ENCODE results near the gene AMMECR1. TPM values are rescaled to one million over a fixed set of nuclear protein-coding genes. Genes with fewer than 3 reads are reported as not detected.

The AMMECR1 gene
- total RNA-seq, 2 experiments from 2014 or later: 8.0 to 8.9 TPM

DNA sequence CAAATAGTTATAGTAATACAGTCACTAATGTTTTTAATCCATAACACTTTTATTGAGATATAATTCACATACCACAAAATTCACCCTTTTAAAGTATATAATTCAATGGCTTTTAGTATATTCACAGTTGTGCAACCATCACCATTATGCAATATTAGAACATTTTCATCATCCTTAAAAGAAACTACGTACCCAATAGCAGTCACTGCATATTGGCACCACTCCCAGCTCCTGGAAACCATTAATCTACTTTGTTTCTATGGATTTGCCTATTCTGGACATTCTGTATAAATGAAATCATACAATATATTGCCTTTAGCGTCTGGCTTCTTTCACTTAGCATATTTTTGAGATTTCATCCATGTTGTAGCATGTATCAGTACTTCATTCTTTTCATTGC lies 99.3 kb downstream of the AMMECR1 start:
- intact Hi-C loops (cut with micrococcal nuclease): no loop called here
- CTCF ChIA-PET: interaction anchor here (0.7 to 1.4 kb wide), 2 partner anchors 72 to 195 kb away, joined by 3 to 4 read pairs; no protein-coding TSS in a partner anchor
- no peak overlapping the region for H3K4me3 Mint-ChIP-seq
- no peak for DNase-seq
- no peaks in the 10 kb centered on the region for H3K9me3 Mint-ChIP-seq
- no peaks in the 10 kb centered on the region for H3K27me3 Mint-ChIP-seq
- POLR2A ChIA-PET: no interaction called here
- H3K4me1 Mint-ChIP-seq (ENCODE audit: low read depth): peaks cover 29% of the 10 kb centered on the region
- peaks cover 2% of the 10 kb centered on the region for H3K36me3 Mint-ChIP-seq
- H3K27ac Mint-ChIP-seq: no peak overlapping the region

DNA sequence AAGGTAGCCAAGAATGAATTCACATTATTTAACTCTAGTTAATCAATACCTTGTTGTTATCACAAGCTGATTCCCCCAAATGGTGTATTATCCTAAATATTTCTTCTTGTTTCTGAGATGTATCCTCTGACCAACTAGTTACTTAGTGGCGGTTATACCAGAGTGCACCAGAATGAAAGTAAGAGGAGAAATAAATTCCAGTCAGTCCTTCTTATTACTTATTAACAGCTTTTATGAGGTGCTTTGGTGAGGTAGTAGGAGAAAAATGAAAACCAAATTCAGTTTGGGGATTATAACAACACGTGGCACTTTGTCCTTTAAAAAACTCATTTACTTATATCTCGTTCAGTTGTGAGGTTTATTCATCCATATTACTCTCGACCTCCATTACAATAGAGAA lies 101.9 kb downstream of the AMMECR1 start:
- Mint-ChIP-seq H3K36me3 (peaks cover 2% of the 10 kb centered on the region), H3K27me3 (no peaks in the 10 kb centered on the region), H3K27ac (no peak overlapping the region), H3K9me3 (no peaks in the 10 kb centered on the region), H3K4me3 (no peak overlapping the region), H3K4me1 (ENCODE audit: low read depth) (peaks cover 24% of the 10 kb centered on the region)
- no peak for DNase-seq
- ChIA-PET CTCF (interaction anchor here (1.1 kb wide), 1 partner anchor 192 kb away, joined by 3 read pairs; no protein-coding TSS in a partner anchor), POLR2A (no interaction called here)
- intact Hi-C loops (cut with micrococcal nuclease): no loop called here

DNA sequence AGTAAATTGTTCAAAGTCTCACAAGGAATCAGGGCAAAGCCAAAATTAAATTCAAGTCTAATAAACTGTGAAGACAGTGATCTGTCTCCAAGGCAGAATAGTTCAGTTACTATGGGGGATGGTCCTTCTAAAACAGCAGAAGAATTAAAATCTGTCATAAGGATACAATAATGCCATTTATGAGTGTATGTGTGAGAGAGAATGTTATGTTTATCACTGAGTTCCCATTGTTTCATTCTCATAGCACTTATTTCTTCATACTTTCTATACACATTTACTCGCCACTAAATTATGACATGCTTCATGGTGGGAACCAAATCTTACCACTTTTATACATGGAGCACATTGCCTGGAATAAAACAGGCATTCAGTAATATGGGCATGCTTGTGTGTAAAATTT lies 102.5 kb downstream of the AMMECR1 start:
- intact Hi-C loops (cut with micrococcal nuclease): no loop called here
- H3K9me3 Mint-ChIP-seq: no peaks in the 10 kb centered on the region
- ChIA-PET CTCF (no interaction called here), POLR2A (no interaction called here)
- DNase-seq: no peak
- H3K4me3 Mint-ChIP-seq: no peak overlapping the region
- H3K27ac Mint-ChIP-seq: no peak overlapping the region
- H3K4me1 Mint-ChIP-seq (ENCODE audit: low read depth): peaks cover 29% of the 10 kb centered on the region
- H3K36me3 Mint-ChIP-seq: peaks cover 2% of the 10 kb centered on the region
- no peaks in the 10 kb centered on the region for H3K27me3 Mint-ChIP-seq

DNA sequence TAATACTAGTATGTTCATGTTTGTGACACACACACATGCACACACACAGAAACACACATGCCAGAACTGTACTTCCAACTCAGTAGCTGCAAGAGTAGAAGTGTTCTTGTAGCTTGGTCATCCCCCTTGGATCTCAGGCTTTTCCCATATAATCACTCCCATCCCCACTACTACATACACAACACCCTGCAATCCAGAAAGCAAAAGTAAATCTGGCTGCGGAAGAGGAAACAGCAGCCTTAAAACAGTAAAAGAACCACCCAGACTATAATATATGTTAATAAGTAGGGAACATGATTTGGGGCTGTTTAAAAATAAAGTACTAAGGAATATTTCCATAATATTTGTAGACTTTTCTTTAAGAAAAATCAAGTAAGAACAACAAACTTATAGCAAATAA lies 103.2 kb downstream of the AMMECR1 start:
- CTCF ChIA-PET: no interaction called here
- no peaks in the 10 kb centered on the region for H3K9me3 Mint-ChIP-seq
- peaks cover 31% of the 10 kb centered on the region for H3K4me1 Mint-ChIP-seq (ENCODE audit: low read depth)
- H3K27ac Mint-ChIP-seq: no peak overlapping the region
- H3K27me3 Mint-ChIP-seq: no peaks in the 10 kb centered on the region
- POLR2A ChIA-PET: no interaction called here
- intact Hi-C loops (cut with micrococcal nuclease): no loop called here
- peaks cover 2% of the 10 kb centered on the region for H3K36me3 Mint-ChIP-seq
- DNase-seq: no peak
- no peak overlapping the region for H3K4me3 Mint-ChIP-seq

DNA sequence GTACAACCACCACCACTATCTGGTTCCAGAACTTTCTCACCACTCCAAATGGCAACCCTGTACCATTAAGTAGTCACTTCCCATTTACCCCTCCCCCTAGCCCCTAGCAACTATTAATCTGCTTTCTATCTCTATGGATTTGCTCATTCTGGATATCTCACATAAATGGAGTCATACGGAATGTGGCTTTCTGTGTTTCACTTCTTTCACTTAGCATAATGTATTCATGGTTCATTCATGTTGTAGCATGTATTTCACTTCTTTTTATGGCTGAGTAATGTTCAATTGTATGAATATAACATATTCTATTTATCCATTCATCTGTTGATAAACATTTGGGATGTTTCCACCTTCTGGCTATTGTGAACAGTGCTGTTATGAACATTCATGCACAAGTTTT lies 104.7 kb downstream of the AMMECR1 start:
- ChIA-PET CTCF (no interaction called here), POLR2A (no interaction called here)
- Mint-ChIP-seq H3K4me1 (ENCODE audit: low read depth) (peaks cover 23% of the 10 kb centered on the region), H3K36me3 (peaks cover 2% of the 10 kb centered on the region), H3K27ac (no peak overlapping the region), H3K9me3 (no peaks in the 10 kb centered on the region), H3K4me3 (no peak overlapping the region), H3K27me3 (no peaks in the 10 kb centered on the region)
- no peak for DNase-seq
- intact Hi-C loops (cut with micrococcal nuclease): no loop called here

DNA sequence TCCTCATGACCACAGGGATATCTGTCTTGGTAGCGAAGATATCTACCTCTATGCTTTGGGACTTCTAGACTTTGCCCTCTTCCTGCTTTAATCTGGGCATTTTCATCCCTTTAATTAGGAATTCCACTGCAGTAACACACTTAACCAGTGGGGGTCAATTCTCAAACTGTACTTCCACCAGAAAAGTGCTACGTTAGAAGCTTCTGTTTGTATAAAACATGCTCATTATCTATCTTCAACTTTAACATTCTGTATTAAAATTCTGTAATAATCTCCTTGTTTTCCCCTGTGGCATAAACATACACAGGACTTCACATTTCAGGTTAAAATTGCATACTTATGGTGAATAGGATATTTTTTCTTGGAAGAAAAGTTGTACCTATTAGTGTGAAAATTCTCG lies 105.6 kb downstream of the AMMECR1 start:
- no peak for DNase-seq
- peaks cover 2% of the 10 kb centered on the region for H3K36me3 Mint-ChIP-seq
- intact Hi-C loops (cut with micrococcal nuclease): no loop called here
- no peak overlapping the region for H3K27ac Mint-ChIP-seq
- CTCF ChIA-PET: no interaction called here
- H3K4me1 Mint-ChIP-seq (ENCODE audit: low read depth): peaks cover 17% of the 10 kb centered on the region
- H3K9me3 Mint-ChIP-seq: no peaks in the 10 kb centered on the region
- no peaks in the 10 kb centered on the region for H3K27me3 Mint-ChIP-seq
- POLR2A ChIA-PET: no interaction called here
- no peak overlapping the region for H3K4me3 Mint-ChIP-seq

DNA sequence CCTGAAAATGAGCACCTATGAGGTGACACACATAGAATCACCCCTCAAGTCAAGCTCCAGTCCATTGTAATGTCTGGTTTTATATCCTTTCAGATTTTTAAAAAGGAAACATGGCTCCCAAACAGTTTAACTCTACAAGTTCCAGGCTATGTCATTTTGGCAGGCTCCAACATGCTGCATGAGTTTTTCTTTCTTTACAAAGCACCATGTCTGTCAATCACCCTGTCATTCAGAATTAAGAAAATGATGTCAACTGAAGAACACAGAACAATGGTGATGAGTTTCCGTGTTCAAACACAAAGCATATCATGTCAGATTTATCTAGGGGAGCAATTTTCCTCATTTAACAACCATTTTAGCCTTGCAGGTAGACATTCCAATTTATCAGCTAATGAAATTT lies 106.5 kb downstream of the AMMECR1 start:
- intact Hi-C loops (cut with micrococcal nuclease): no loop called here
- Mint-ChIP-seq H3K27ac (no peak overlapping the region), H3K9me3 (no peaks in the 10 kb centered on the region), H3K4me3 (no peak overlapping the region), H3K36me3 (peaks cover 2% of the 10 kb centered on the region), H3K27me3 (no peaks in the 10 kb centered on the region), H3K4me1 (ENCODE audit: low read depth) (peaks cover 17% of the 10 kb centered on the region)
- CTCF ChIA-PET: no interaction called here
- POLR2A ChIA-PET: no interaction called here
- DNase-seq: no peak

DNA sequence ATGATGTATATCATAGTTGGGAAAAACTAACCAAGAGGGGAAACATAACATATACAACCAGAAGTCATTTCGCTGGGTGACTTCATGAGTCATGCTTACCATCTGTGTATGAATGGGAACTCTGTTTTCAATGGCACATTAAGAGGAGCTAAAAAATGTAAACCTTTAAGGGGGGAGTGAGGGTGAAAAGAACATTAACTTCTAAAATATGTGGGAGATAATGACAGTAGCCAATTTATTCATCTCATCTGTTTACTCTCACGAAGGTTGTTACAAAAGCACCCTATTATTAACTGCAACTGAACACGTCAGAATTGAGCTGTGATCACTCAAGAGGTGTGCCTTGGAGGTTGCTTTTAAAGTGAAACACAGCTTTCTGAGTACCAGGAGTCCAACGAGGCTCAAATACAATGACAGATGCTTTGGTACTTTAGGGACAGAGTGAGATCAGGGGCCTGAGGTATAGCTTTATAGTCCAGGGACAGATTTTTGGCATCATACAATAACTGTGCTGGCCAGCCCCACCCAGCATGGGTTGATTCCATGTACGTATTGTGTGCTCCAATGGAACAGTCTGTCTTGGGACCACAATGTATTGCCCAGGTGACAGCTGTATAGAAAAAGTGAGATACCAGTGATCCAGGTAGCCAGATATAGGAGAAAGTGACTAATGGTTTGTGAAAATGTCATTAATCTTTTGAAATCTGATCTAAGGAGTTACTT lies 107.3 kb downstream of the AMMECR1 start:
- Mint-ChIP-seq H3K9me3 (no peaks in the 10 kb centered on the region), H3K4me3 (no peak overlapping the region), H3K36me3 (peaks cover 2% of the 10 kb centered on the region), H3K4me1 (ENCODE audit: low read depth) (peaks cover 20% of the 10 kb centered on the region), H3K27me3 (no peaks in the 10 kb centered on the region), H3K27ac (no peak overlapping the region)
- ChIA-PET POLR2A (no interaction called here), CTCF (interaction anchor here (1.0 kb wide), 1 partner anchor 203 kb away, joined by 4 read pairs; no protein-coding TSS in a partner anchor)
- intact Hi-C loops (cut with micrococcal nuclease): no loop called here
- DNase-seq: no peak

DNA sequence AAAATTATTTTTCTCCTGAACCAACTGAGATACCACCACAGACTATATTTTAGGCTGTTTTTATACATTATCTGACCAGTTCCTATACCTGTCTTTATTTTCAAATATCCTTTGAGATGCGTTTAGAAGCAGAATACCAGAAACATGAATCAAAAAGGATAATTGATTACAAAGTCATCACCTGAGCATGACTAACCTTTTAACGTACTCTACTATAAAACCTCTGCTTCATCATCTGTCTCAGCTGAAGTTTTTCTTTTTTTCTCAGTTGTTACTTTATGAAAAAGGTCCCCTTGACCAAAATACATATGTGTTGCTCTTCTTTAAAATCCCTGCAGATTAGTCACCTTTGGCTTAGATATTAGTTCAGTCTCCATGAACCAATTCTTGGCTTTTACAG lies 109.8 kb downstream of the AMMECR1 start:
- ChIA-PET CTCF (interaction anchor here (0.6 kb wide), 1 partner anchor 743 kb away, joined by 3 read pairs; no protein-coding TSS in a partner anchor), POLR2A (no interaction called here)
- H3K27ac Mint-ChIP-seq: no peak overlapping the region
- H3K27me3 Mint-ChIP-seq: no peaks in the 10 kb centered on the region
- H3K36me3 Mint-ChIP-seq: no peaks in the 10 kb centered on the region
- intact Hi-C loops (cut with micrococcal nuclease): no loop called here
- no peaks in the 10 kb centered on the region for H3K9me3 Mint-ChIP-seq
- H3K4me3 Mint-ChIP-seq: no peak overlapping the region
- DNase-seq: no peak
- peaks cover 27% of the 10 kb centered on the region for H3K4me1 Mint-ChIP-seq (ENCODE audit: low read depth)

DNA sequence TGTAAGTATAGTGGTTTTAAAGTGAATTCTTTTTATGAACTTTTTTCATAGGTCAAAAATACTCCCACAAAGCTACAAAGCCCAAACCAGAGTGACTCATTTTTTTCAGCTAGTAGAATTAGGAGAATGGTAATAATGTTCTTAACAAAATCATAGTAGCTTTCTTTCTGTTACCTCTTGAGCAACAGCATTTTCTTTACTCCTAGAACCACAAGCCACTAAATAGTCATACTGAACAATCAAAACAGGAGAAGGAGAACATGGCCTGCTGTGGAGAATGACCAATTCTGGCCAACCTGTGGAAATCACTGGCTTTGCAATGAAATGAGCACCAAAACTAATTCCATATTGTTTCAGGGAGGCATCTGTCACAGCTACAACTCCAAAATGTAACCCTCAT lies 112.9 kb downstream of the AMMECR1 start:
- intact Hi-C loops (cut with micrococcal nuclease): loop anchor here (1.0 kb wide), 1 partner anchor 16 kb away; no protein-coding TSS in a partner anchor
- peak; percentile 13 for DNase-seq
- Mint-ChIP-seq H3K27me3 (no peaks in the 10 kb centered on the region), H3K36me3 (no peaks in the 10 kb centered on the region), H3K27ac (no peak overlapping the region), H3K9me3 (no peaks in the 10 kb centered on the region), H3K4me1 (ENCODE audit: low read depth) (peaks cover 28% of the 10 kb centered on the region), H3K4me3 (no peak overlapping the region)
- POLR2A ChIA-PET: interaction anchor here (0.7 to 1.3 kb wide), 2 partner anchors 20 to 105 kb away, joined by 3 read pairs; no protein-coding TSS in a partner anchor
- CTCF ChIA-PET: no interaction called here

DNA sequence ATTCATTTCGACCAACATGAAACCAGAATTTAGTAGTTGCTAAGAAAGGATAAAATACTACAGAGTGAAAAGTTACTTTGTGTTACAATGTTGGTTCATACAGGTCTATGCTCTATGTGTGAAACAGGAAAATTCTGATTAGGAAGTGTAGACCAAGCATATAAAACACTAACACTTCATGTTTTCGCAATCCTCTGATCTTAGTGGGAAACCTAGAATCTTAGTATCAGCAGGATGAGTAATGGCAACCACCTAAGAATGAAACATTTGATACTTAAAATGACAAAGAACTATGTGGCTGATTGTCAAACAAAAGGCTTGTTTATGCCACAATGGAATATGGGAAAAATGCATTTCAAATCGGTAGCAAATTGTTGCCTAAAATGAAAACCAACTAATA lies 116.1 kb downstream of the AMMECR1 start:
- Mint-ChIP-seq H3K4me3 (no peak overlapping the region), H3K4me1 (ENCODE audit: low read depth) (peaks cover 27% of the 10 kb centered on the region), H3K27ac (no peak overlapping the region), H3K9me3 (no peaks in the 10 kb centered on the region), H3K36me3 (no peaks in the 10 kb centered on the region), H3K27me3 (no peaks in the 10 kb centered on the region)
- ChIA-PET CTCF (no interaction called here), POLR2A (no interaction called here)
- DNase-seq: no peak
- intact Hi-C loops (cut with micrococcal nuclease): no loop called here

DNA sequence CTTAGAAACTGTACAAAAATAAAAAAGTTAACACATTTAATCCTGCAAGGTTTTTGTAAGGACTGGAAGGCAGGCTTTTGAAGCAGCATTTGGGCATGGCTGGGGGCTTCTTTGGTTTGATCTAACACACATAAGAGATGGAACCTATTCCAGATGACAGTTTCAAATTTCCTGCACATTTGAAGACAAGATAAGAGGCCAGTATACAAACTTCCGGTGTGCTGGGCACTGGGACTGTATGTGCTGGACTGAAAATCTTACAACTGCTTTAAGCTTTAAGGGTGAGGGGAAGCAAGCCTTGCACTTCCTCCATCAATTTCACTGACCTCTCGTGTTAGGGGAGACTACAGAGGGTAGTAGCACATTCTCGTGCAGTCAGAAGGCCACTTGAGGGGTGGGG lies 122.9 kb downstream of the AMMECR1 start:
- H3K27me3 Mint-ChIP-seq: no peaks in the 10 kb centered on the region
- H3K36me3 Mint-ChIP-seq: peaks cover 2% of the 10 kb centered on the region
- H3K4me1 Mint-ChIP-seq (ENCODE audit: low read depth): no peaks in the 10 kb centered on the region
- H3K9me3 Mint-ChIP-seq: no peaks in the 10 kb centered on the region
- H3K4me3 Mint-ChIP-seq: no peak overlapping the region
- ChIA-PET POLR2A (no interaction called here), CTCF (no interaction called here)
- DNase-seq: no peak
- no peak overlapping the region for H3K27ac Mint-ChIP-seq
- intact Hi-C loops (cut with micrococcal nuclease): no loop called here

DNA sequence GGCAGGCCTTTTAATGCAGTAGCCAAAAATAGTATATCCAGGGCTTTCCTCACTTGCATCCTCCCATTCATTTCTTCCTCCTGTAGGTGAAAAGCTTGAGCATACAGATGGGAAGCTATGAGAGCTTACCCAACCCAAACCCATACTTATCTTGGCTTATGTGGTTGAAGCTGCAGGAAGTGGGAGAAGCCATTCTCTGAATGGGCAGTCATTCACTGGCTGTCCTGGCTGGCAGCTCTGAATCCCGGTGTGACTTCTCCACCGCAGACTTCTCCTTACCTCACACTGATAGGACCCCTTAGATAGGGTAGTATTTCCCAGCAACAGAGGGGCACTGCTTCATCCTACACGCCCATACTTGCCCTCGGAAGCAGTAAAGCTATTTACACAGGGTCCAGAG lies 125.4 kb downstream of the AMMECR1 start:
- Mint-ChIP-seq H3K27me3 (no peaks in the 10 kb centered on the region), H3K4me1 (ENCODE audit: low read depth) (peaks cover 19% of the 10 kb centered on the region), H3K27ac (no peak overlapping the region), H3K9me3 (no peaks in the 10 kb centered on the region), H3K4me3 (no peak overlapping the region), H3K36me3 (peaks cover 2% of the 10 kb centered on the region)
- no peak for DNase-seq
- CTCF ChIA-PET: interaction anchor here (1.1 kb wide), 2 partner anchors 32 to 44 kb away, joined by 3 read pairs; no protein-coding TSS in a partner anchor
- intact Hi-C loops (cut with micrococcal nuclease): no loop called here
- POLR2A ChIA-PET: interaction anchor here (0.7 kb wide), 1 partner anchor 11 kb away, joined by 3 read pairs; no protein-coding TSS in a partner anchor

Measured in activated CD4-positive, alpha-beta memory T cell treated with anti-CD3 and anti-CD28 coated beads for 36 hours (primary cell).